WTC11 (cell line): ENCODE results near the gene NLRP6. TPM values are rescaled to one million over a fixed set of nuclear protein-coding genes. Genes with fewer than 3 reads are reported as not detected.

ENCODE experiments used
- ATAC-seq: fragments of 200-7000 bp; cut with Tn5 transposase; 2 replicates; pipeline ENCODE4 v1.10.0; 2021; ENCODE audit warnings: mild to moderate bottlenecking, moderate library complexity
- CTCF ChIA-PET: fragments of 300-600 bp; sonication (Branson Sonifier 250); formaldehyde crosslinking; loops from one replicate; lab custom pipeline; 2021; ENCODE audit warnings: antibody characterized with exemption; lab: Charles Lee
- POLR2A ChIA-PET: fragments of 350-600 bp; sonication (Branson Sonifier 250); formaldehyde crosslinking; loops from one replicate; lab custom pipeline; 2021; ENCODE audit warnings: antibody characterized with exemption; lab: Charles Lee
- DNase-seq: peaks from one replicate; pipeline ENCODE4 v3.0.0; 2021; ENCODE audit warnings: low spot score
- H3K27ac Mint-ChIP-seq: 2 replicates; pipeline ENCODE4 v1.8.0; 2021; ENCODE audit warnings: mixed read lengths
- H3K27me3 Mint-ChIP-seq: 2 replicates; pipeline ENCODE4 v1.8.0; 2021; ENCODE audit warnings: low read depth, mild to moderate bottlenecking, moderate library complexity, mixed read lengths
- H3K36me3 Mint-ChIP-seq: 2 replicates; pipeline ENCODE4 v1.8.0; 2021; ENCODE audit warnings: mixed read lengths
- H3K4me1 Mint-ChIP-seq: 2 replicates; pipeline ENCODE4 v1.8.0; 2022; ENCODE audit warnings: mixed read lengths
- H3K4me3 Mint-ChIP-seq: 2 replicates; pipeline ENCODE4 v1.8.0; 2021; ENCODE audit warnings: mild to moderate bottlenecking, moderate library complexity, mixed read lengths
- H3K9me3 Mint-ChIP-seq: 2 replicates; pipeline ENCODE4 v1.8.0; 2021; ENCODE audit warnings: mixed read lengths
- AFF4 ChIP-seq: sonication (generic); formaldehyde crosslinking; IDR thresholded peaks from 2 replicates; pipeline ENCODE4 v1.8.1; 2023; ENCODE audit warnings: mild to moderate bottlenecking, missing genetic modification reagents, borderline replicate concordance
- ATF2 ChIP-seq: sonication (generic); formaldehyde crosslinking; IDR thresholded peaks from 2 replicates; pipeline ENCODE4 v1.8.1; 2022; ENCODE audit warnings: low read depth, missing genetic modification reagents, borderline replicate concordance
- E2F1 ChIP-seq: sonication (generic); formaldehyde crosslinking; IDR thresholded peaks from 2 replicates; pipeline ENCODE4 v1.8.0; 2022; ENCODE audit warnings: mild to moderate bottlenecking, missing genetic modification reagents
- E2F5 ChIP-seq: sonication (generic); formaldehyde crosslinking; IDR thresholded peaks from 2 replicates; pipeline ENCODE4 v1.8.1; 2022; ENCODE audit warnings: mild to moderate bottlenecking, moderate library complexity, missing genetic modification reagents
- ELF4 ChIP-seq: sonication (generic); formaldehyde crosslinking; IDR thresholded peaks from 2 replicates; pipeline ENCODE4 v1.8.1; 2022; ENCODE audit warnings: low read depth, mild to moderate bottlenecking, moderate library complexity, missing genetic modification reagents
- ETV6 ChIP-seq: sonication (generic); formaldehyde crosslinking; IDR thresholded peaks from 2 replicates; pipeline ENCODE4 v1.8.1; 2022; ENCODE audit warnings: mild to moderate bottlenecking, missing genetic modification reagents
- HMGA2 ChIP-seq: fragments of 250-450 bp; sonication (Bioruptor Pico); IDR thresholded peaks from 2 replicates; pipeline ENCODE4 v1.4.0; 2021; ENCODE audit warnings: mild to moderate bottlenecking, moderate library complexity
- MLX ChIP-seq: sonication (generic); formaldehyde crosslinking; IDR thresholded peaks from 2 replicates; pipeline ENCODE4 v1.8.1; 2023; ENCODE audit warnings: mild to moderate bottlenecking, missing genetic modification reagents, moderate library complexity
- SMAD3 ChIP-seq: sonication (generic); formaldehyde crosslinking; IDR thresholded peaks from 2 replicates; pipeline ENCODE4 v1.8.0; 2022; ENCODE audit warnings: missing genetic modification reagents, mild to moderate bottlenecking, borderline replicate concordance
- SOX15 ChIP-seq: fragments of 250-450 bp; sonication (Bioruptor Pico); IDR thresholded peaks from 2 replicates; pipeline ENCODE4 v1.9.0; 2021; ENCODE audit warnings: mild to moderate bottlenecking
- STAT6 ChIP-seq: sonication (generic); formaldehyde crosslinking; conservative IDR thresholded peaks from 2 replicates; pipeline ENCODE4 v1.8.1; 2023; ENCODE audit warnings: mild to moderate bottlenecking, low read depth, missing genetic modification reagents, moderate library complexity
- TP53 ChIP-seq: sonication (generic); formaldehyde crosslinking; IDR thresholded peaks from 2 replicates; pipeline ENCODE4 v1.8.1; 2023; ENCODE audit warnings: mild to moderate bottlenecking, missing genetic modification reagents
- USF1 ChIP-seq: sonication (generic); formaldehyde crosslinking; IDR thresholded peaks from 2 replicates; pipeline ENCODE4 v1.8.0; 2022; ENCODE audit warnings: mild to moderate bottlenecking, missing genetic modification reagents
- USF2 ChIP-seq: sonication (generic); formaldehyde crosslinking; IDR thresholded peaks from 2 replicates; pipeline ENCODE4 v1.8.1; 2023; ENCODE audit warnings: mild to moderate bottlenecking, missing genetic modification reagents, moderate library complexity
- ZBTB43 ChIP-seq: sonication (generic); formaldehyde crosslinking; IDR thresholded peaks from 2 replicates; pipeline ENCODE4 v1.8.1; 2023; ENCODE audit warnings: mild to moderate bottlenecking, missing genetic modification reagents
- ZNF232 ChIP-seq: sonication (generic); formaldehyde crosslinking; IDR thresholded peaks from 2 replicates; pipeline ENCODE4 v1.8.0; 2022; ENCODE audit warnings: mild to moderate bottlenecking, missing genetic modification reagents
- ZNF423 ChIP-seq: fragments of 250-450 bp; sonication (Bioruptor Pico); IDR thresholded peaks from 2 replicates; pipeline ENCODE4 v2.1.2; 2022; ENCODE audit warnings: mild to moderate bottlenecking, moderate library complexity
- total RNA-seq: library from RNA; stranded (reverse); gene quantifications from 3 replicates; pipeline ENCODE4 v1.2.3, GENCODE V29; 2021

Gene NLRP6
- total RNA-seq, 1 experiment from 2014 or later: 0.09 TPM

- TF ChIP-seq STAT6 (no peak), ZNF423 (CRISPR knock-in tag) (no peak), ATF2 (CRISPR knock-in tag) (no peak), SOX15 (CRISPR knock-in tag) (no peak), HMGA2 (CRISPR knock-in tag) (no peak), ELF4 (no peak), MLX (CRISPR knock-in tag) (no peak), AFF4 (CRISPR knock-in tag) (no peak)
Observed at GRCh38 chr11:235180-235579, 43.0 kb upstream of the NLRP6 start (continued).

- ChIA-PET CTCF (interaction anchor here (1.1 to 2.6 kb wide), 2 partner anchors 15 to 36 kb away, joined by 3 to 12 read pairs; no protein-coding TSS in a partner anchor), POLR2A (no interaction called here)
- peaks cover 15% of the 10 kb centered on the region for H3K4me1 Mint-ChIP-seq
- ATAC-seq: no peak
- H3K4me3 Mint-ChIP-seq: peak overlapping the region; percentile 90
- no peaks in the 10 kb centered on the region for H3K27me3 Mint-ChIP-seq
- no peak for DNase-seq
- 0 out of 2 replicates have a peak overlapping the region, but pooled peaks have one; percentile 57 for H3K27ac Mint-ChIP-seq
- H3K36me3 Mint-ChIP-seq: peaks cover 9% of the 10 kb centered on the region
- TF ChIP-seq USF2 (no peak), E2F1 (CRISPR knock-in tag) (peak; percentile 59; the same call in 1 of the 2 replicates)
- no peaks in the 10 kb centered on the region for H3K9me3 Mint-ChIP-seq
Observed at GRCh38 chr11:235609-235996, 42.6 kb upstream of the NLRP6 start.

GRCh38 chr11:235997-236773 is 42.0 kb upstream of the NLRP6 start, which contains the start of gene SIRT3:
SIRT3 (minus strand) TSS chr11:236342; CDS start chr11:236328, 14 bp downstream.
- Mint-ChIP-seq H3K27ac (peak within 1 kb of the TSS; percentile 100), H3K4me1 (peaks cover 15% of the 10 kb centered on the region), H3K4me3 (peak within 1 kb of the TSS; percentile 96), H3K27me3 (no peaks in the 10 kb centered on the region), H3K9me3 (no peaks in the 10 kb centered on the region), H3K36me3 (peaks cover 11% of the 10 kb centered on the region)
- ATAC-seq (peak; percentile 92), DNase-seq (peak; percentile 81)
- CTCF ChIA-PET: interaction anchor here (2.6 kb wide), 1 partner anchor 14 kb away, joined by 12 read pairs; no protein-coding TSS in a partner anchor
- POLR2A ChIA-PET: no interaction called here
- TF ChIP-seq E2F5 (CRISPR knock-in tag) (0 out of 2 replicates have a peak, but pooled peaks have one; percentile 12), TP53 (CRISPR knock-in tag) (0 out of 2 replicates have a peak, but pooled peaks have one; percentile 32), ZBTB43 (CRISPR knock-in tag) (0 out of 2 replicates have a peak, but pooled peaks have one; percentile 28), ETV6 (CRISPR knock-in tag) (0 out of 2 replicates have a peak, but pooled peaks have one; percentile 19), SMAD3 (CRISPR knock-in tag) (no peak), USF1 (CRISPR knock-in tag) (no peak), ZNF232 (no peak)
